ENCODE measurements around the gene ZMIZ1. TPM values are rescaled to one million over a fixed set of nuclear protein-coding genes. Genes with fewer than 3 reads are reported as not detected.
A peak's percentile ranks its signal among the peaks of the same experiment; 100 is the strongest.

The ZMIZ1 gene
- total RNA-seq, 1 donor from 2014 or later = 84.7 TPM

DNA sequence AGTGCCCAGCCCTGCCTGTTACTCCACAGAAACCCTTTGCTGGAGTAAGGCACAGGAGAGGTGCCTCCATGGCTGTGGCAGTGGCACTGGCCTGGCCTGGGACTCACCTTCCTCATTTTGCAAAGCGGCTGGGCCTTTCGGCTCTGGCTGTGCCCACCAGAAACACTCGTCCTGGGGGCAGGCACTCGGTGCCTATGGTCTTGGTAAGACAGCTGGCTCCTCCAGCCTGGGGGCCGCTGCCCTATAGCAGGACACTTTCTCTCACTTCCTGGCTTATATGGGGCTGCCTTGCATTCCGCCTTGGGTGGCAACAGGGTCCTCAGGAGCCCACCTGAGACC lies 13.2 kb downstream of the ZMIZ1 start:
- peak overlapping the region; percentile 77 for H3K27ac ChIP-seq

DNA sequence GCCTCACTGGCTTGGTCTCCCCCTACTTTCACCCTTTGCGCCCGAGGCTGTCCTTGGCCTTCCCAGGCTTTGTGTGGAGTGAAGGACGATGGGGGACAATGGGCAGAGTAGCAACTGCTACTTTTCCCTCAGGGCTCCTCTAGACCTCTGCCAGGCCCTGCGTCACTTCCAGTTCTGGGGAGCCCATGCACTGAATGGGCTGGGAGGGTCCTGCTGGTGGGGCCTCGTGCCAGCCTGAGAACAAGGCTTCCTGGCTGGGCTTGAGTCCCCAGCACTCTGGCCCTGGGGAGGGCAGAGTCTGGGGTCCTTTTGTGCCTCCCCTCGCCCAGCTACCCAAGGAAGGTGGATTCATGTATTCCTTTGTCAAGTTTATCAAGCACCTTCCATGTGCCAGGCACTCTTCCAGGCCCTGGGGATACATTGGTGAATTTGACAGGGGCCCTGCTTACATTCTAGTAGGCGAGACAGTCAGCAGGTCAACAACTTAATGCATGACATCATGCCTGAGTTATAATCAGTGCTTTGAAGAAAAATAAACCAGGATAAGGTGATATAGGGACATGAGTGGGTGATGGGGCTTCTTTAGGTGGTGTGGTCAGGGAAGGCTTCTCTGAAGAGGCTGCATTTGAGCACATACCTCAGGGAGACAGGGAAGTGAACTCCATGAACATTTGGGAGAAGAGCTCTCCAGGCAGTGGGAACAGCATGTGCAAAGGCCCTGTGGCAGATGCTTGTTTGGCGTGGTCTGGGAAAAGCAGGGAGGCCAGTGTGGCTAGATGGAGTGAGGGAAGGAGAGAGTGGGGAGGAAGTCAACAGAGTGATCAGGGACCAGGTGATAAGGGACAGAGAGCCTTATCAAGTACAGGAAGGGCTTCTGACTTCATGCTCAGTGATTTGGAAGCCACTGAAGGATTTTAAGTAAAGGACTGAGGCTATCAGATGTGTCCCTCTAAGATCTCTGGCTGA lies 14.1 kb downstream of the ZMIZ1 start:
- no peaks in the 10 kb centered on the region for H3K27me3 ChIP-seq
- DNase-seq (no peak), ATAC-seq (no peak)
- no peaks in the 10 kb centered on the region for H3K36me3 ChIP-seq
- peaks cover 98% of the 10 kb centered on the region for H3K4me1 ChIP-seq
- H3K4me3 ChIP-seq = no peak overlapping the region
- TF ChIP-seq, protein P1, sequence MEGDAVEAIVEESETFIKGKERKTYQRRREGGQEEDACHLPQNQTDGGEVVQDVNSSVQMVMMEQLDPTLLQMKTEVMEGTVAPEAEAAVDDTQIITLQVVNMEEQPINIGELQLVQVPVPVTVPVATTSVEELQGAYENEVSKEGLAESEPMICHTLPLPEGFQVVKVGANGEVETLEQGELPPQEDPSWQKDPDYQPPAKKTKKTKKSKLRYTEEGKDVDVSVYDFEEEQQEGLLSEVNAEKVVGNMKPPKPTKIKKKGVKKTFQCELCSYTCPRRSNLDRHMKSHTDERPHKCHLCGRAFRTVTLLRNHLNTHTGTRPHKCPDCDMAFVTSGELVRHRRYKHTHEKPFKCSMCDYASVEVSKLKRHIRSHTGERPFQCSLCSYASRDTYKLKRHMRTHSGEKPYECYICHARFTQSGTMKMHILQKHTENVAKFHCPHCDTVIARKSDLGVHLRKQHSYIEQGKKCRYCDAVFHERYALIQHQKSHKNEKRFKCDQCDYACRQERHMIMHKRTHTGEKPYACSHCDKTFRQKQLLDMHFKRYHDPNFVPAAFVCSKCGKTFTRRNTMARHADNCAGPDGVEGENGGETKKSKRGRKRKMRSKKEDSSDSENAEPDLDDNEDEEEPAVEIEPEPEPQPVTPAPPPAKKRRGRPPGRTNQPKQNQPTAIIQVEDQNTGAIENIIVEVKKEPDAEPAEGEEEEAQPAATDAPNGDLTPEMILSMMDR (IDR thresholded peaks at IDR 0.05) = no peak
- intact Hi-C loops (cut with DNase I) = no loop called here
- H3K27ac ChIP-seq = peak overlapping the region; percentile 77
- no peaks in the 10 kb centered on the region for H3K9me3 ChIP-seq

More for the DNA sequence above, 13.2 kb downstream of the ZMIZ1 start:
- no peak for DNase-seq
- TF ChIP-seq, protein P1 (IDR thresholded peaks at IDR 0.05) = no peak
- Histone ChIP-seq H3K27me3 (no peaks in the 10 kb centered on the region), H3K9me3 (no peaks in the 10 kb centered on the region), H3K36me3 (no peaks in the 10 kb centered on the region), H3K4me3 (no peak overlapping the region), H3K4me1 (peaks cover 98% of the 10 kb centered on the region)
- no peak for ATAC-seq
- intact Hi-C loops (cut with DNase I) = no loop called here

DNA sequence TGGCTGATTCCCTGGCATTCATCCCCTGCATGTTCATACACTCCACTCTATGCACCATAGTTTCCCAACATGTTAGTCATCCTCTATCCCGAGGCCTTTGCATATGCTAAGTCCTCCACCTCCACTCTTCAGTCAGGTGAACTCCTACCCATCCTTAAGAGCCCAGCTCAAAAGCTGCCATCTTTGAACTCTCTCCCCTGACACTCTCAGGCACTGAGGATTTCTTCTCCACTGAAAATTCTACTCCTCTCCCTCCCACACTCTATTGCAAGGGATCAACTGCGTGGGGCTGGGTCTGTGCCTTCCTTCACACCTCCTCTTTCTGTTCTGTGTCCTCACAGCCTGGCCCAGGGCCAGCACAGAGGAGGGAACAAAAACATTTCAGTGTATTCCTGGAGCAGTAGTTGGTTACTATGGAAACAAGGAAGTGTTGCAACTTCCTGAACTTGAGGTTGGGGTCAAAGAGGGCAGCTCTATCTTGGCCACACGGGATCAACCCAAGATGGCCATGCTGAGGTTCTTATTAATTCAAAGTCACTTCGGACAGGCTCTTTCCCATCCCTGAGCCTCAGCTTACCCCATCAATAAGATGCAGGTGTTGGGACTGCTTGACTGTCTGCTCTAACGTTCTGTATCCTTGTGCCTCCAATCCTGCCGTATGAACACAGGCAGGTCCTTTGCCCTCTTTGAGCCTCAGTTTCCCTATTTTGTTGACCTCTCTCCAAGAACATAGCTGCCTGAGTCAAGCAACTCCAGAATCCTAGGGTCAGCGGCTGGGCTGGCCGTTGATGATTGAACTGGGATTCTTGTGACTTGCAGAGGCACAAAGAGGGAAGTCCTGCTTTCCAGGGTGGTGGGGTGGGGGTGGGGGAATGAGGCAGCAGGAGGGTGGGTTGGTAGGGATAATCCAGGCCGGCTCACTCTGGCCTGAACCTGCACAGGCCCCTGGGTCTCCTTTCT lies 15.5 kb downstream of the ZMIZ1 start:
- TF ChIP-seq, protein P1 (IDR thresholded peaks at IDR 0.05) = no peak
- intact Hi-C loops (cut with DNase I) = no loop called here

DNA sequence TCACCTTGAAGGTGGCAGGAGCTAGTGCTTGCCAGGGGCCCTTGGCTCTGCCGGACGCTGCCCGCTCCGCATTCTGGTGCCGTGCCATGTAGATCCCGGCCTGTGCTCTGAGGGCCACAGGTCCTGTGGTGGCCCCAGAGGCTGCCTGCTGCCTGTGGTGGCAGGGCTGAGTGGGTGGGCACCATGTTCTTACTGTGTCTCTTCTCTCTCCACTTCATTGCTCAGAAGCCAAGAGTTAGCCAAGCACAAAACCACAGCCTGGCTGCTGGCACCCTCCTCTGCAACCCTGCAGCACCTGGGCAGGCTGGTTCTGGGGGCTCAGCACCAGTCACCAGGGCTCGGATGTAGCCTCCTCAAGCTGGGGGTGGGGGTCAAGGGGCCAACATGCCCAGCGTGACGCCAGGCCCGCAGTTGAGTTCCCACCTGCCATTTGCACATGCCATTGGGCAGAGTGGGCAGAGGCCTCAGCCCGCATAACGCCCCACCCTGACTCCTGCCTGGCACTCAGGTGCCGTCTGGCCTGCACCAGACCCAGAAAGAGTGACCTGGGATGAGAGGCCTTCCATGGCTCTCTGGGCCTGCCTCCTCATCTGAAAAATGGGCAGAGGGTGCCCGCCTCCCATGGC lies 16.3 kb downstream of the ZMIZ1 start:
- peak; percentile 6 for ATAC-seq
- H3K27me3 ChIP-seq = no peaks in the 10 kb centered on the region
- no peak for DNase-seq
- no peak overlapping the region for H3K4me3 ChIP-seq
- H3K9me3 ChIP-seq = no peaks in the 10 kb centered on the region
- H3K4me1 ChIP-seq = peaks cover 96% of the 10 kb centered on the region
- TF ChIP-seq, protein P1 (IDR thresholded peaks at IDR 0.05) = no peak
- peak overlapping the region; percentile 77 for H3K27ac ChIP-seq
- no peaks in the 10 kb centered on the region for H3K36me3 ChIP-seq
- intact Hi-C loops (cut with DNase I) = no loop called here

More for the DNA sequence above, 15.5 kb downstream of the ZMIZ1 start:
- Histone ChIP-seq H3K9me3 (no peaks in the 10 kb centered on the region), H3K4me1 (peaks cover 99% of the 10 kb centered on the region), H3K4me3 (no peak overlapping the region), H3K27me3 (no peaks in the 10 kb centered on the region), H3K36me3 (no peaks in the 10 kb centered on the region), H3K27ac (peak overlapping the region; percentile 77)
- ATAC-seq (peak; percentile 74), DNase-seq (peak; percentile 95)

DNA sequence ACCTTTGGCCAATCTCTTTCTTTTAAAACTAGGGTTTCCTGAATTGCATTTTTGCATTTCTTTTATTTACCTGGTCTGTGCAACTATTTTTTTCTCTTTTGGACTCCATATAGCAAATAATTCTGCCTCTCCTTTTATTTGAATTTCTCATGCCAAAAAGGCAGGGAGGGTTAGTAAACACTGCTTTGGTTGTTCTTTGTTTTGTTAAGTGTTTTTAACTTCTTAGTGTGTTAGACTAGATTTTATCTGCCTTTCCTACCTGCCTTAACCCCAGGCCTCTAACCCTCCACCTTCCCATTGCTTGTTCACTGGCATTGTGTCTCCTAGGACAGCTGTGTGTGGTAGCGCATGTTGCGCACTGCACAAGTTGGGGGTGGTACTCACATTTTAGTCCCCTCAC lies 18.1 kb downstream of the ZMIZ1 start:
- H3K27ac ChIP-seq = no peak overlapping the region
- peaks cover 96% of the 10 kb centered on the region for H3K4me1 ChIP-seq
- DNase-seq (no peak), ATAC-seq (no peak)
- TF ChIP-seq, protein P1 (IDR thresholded peaks at IDR 0.05) = no peak
- no peaks in the 10 kb centered on the region for H3K27me3 ChIP-seq
- H3K36me3 ChIP-seq = no peaks in the 10 kb centered on the region
- no peak overlapping the region for H3K4me3 ChIP-seq
- intact Hi-C loops (cut with DNase I) = no loop called here
- H3K9me3 ChIP-seq = no peaks in the 10 kb centered on the region
